Activated CD8-positive, alpha-beta memory T cell treated with anti-CD3 and anti-CD28 coated beads, Interleukin-2, amount 50 U/mL, for 4 hours (primary cell): ENCODE results near the gene MEGF8.

Source experiments
- DNase-seq: peaks from one replicate; pipeline ENCODE4 v3.0.0-alpha.2; 2020

The MEGF8 gene

DNA sequence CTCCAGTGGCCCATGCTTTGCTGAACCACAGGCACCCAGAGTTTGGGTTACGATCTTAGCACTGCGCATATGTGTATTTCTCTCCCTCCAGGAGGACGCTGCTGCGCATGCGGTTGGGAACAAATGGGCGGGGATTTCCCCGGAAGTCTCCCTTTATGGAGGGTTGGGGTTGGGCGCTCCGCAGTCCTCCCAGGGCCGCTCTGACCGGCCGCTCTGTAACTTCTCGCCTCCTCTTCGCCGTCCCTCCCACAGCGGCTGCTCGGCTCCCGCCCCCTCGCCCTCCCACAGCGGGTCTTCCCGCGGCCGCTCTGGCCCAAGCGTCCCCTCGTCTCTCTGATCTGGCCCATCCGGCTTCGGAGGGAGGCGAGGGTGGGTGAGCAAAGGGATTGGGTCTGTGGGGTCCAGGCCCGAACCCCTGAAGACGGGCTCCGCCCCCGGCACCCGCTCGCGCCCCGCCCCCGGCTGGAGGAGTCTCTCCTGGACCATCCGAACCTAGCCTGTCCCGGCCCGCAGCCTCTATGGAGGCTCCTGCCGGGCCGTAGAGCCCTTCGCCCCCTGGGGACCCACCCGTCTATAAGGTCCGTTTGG, at the start of gene MEGF8:
Gene MEGF8, plus strand, starts transcription at position 328 of the 588 bp plus-strand sequence. CDS start 609 bp downstream, outside the sequence.
- peak; percentile 97 for DNase-seq

- no peak for DNase-seq
These were observed 49.2 kb upstream of the MEGF8 start for GRCh38 chr19:42276284-42276683.

DNA sequence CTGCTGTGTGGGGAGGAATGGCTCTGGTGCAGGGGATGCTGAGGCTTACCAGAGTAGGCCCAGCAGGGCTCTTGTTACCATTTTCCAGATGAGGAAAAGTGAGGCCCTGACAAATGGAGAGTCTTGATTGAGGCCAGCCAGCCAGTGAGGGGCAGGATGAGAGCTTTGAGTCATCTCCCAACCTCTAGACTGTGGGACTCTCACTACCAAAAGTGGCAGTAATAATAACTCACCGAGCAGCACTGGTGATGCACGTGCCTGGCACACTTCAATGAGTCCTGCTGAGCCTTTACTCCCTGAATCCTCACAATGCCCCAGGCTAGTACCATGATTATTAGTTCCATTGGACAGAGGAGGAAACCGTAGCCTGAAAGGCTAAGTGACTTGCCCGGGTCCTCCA, 48.6 kb upstream of the MEGF8 start:
- DNase-seq: no peak

DNA sequence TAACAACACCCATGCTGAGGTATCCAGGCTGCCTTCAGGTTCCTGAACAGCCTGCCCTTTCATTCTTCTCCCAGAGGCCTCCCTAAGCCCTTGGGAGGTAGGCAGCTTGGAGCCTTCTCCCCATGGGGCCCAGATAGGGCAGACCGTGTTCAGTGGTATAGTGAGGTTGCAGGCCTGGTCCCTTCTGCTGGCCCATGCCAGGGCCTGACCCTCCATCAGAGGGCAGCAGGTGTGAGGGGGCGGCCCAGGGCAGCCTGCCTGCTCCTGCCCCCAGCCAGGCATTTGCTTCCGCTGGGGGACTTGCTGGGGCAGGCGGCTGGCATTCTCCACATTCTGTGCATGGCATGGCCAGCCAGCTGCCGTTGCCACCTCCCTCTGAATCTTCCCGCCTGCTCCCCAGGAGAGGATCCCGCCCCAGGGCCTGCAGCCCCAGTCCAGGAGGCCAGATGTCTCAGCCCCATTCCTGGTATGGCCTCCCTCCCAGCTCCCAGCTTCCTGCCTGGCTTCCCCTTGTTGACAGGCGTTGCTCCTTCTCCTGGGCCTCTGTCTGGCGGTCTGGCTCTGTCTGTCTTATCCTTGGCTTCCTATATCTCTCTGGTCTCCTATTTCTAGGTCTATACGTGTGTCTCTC, 47.5 kb upstream of the MEGF8 start:
- DNase-seq: no peak

GRCh38 chr19:42278452-42279154, 46.8 kb upstream of the MEGF8 start:
- no peak for DNase-seq

GRCh38 chr19:42279155-42279901, 46.1 kb upstream of the MEGF8 start:
- no peak for DNase-seq

- DNase-seq: peak; percentile 80
These were observed 45.3 kb upstream of the MEGF8 start for GRCh38 chr19:42279902-42280814.

GRCh38 chr19:42280815-42281145, 44.7 kb upstream of the MEGF8 start:
- DNase-seq: peak; percentile 53

DNA sequence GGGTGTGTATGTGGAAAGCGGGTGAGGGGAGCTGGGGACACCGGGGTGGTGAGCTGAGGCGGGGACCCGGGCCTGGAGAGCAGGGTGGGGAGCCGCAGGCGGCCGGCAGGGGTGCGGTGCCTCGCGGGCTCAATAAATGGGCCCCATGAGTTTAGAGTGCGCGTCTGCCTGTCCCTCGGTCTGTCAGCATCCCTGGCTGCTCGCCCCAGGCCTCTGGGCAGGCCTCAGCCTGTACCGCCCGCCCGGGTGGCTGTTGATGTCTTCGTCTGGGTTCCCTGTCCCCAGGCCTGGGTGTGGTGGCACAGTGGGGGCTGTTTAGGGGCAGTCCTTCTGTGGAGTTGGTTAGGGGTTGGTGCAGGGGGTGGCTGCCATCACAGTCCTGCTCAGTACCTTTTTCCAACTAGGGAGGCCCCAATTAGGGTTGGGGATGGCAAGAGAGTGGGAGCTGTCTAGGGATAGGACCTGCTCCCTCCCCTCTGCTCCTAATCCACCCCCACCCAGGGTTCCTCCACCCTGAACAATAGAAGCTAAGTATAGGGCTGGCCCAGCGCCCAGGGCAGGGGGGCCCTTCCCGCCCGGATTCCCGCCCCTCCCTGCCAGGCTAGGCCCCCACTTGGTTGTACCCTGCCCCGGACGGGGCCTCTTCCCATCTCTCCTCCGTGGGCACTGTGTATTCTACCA, 44.1 kb upstream of the MEGF8 start:
- DNase-seq: peak; percentile 18

GRCh38 chr19:42281827-42282762, 43.3 kb upstream of the MEGF8 start:
- peak; percentile 17 for DNase-seq

DNA sequence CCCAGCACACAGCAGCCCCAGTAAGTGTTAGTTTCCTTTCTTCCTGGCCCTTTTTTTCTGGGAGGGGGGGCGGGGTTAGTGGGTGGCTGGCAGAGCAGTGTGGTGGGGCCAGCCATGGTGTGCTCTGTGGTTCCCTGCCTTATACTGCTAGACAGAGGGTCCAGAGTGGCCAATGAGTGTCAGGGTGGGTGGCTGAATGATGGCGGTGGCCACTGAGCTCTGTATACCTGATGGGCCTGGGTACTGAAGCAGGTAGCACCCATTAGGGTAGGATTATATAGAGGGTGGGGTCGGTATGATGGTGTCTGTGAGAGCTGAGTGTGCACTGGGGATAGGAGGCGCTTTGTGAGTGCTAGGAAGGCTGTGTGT, 42.6 kb upstream of the MEGF8 start:
- no peak for DNase-seq

DNA sequence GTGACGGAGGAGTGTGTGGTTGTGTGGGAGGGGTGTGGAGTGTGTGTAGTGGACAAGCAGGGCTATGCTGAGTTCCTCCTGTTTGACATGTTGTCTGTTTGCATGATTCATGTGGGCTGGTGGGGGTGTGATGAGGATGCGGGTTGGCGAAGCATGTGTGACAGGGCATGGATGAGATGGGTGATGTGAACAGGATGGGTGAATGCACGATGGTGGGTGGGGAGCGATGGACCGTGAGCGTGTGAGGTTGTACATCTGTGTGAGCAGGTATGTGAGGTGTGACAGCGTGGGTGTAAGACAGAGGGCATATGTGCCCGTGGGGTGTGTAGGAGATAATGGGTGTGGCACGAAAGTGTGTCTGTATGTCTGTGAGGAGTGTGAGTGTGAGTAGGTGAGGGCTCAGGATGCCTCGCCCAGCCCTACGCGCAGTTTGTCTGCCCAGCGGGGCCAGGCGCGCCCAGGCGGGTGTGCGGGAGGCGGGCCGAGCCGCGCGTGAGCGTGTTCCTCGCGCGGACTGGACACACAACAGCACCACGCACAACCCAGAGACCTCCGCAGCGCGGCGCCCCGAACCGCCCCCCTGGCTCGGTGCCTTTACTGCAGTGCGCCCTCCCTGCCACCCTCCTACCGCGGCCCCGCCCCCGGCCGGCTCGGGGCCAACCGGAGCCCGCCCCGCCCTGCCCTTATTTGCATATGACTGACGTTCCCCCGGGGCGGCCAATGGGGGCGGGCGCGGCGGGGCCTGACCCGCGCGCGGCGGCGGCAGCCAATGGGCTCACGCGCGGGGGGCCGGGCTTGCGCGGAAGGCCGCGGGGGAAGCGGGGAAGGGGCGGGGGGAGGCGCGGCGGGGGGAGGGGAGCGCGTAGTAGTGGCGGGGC, 42.0 kb upstream of the MEGF8 start:
- peak; percentile 95 for DNase-seq

- peak; percentile 74 for DNase-seq
These were observed 41.4 kb upstream of the MEGF8 start for GRCh38 chr19:42284066-42284501.

DNA sequence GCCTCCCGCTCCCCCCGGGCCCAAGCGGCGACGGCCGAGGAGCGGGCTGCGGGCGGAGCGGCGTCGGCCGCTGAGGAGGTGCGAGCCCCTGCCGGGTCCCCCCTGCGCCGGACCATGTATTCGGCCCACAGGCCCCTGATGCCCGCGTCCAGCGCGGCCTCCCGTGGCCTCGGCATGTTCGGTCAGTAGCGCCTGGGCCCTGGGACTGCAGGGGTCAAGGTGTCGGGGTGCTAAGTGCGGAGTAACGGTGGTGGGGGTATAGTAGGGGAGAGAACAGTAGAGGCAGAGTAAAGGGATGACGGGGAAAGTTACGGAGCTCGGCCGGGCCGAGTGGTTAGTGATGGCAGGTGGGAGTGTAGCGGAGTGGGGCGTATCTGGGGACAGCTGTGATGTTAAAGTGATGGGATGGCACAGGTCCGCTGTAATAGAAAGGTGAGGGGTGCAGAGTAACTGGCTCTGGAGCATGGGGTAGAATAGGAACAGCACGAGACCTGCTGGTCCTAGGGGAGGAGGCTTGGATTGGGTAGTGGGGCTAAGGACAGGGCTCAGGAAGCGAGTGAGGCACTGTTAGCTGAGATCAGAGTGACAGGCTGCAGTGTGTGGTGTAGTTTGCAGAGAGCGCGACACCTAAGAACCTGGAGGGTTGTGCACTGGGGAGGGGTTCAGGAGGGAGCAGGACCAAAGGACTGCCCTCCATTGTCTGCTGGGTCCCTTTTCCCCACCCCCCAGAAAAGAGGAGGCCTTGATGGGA, 40.7 kb upstream of the MEGF8 start:
- DNase-seq: peak; percentile 20

DNA sequence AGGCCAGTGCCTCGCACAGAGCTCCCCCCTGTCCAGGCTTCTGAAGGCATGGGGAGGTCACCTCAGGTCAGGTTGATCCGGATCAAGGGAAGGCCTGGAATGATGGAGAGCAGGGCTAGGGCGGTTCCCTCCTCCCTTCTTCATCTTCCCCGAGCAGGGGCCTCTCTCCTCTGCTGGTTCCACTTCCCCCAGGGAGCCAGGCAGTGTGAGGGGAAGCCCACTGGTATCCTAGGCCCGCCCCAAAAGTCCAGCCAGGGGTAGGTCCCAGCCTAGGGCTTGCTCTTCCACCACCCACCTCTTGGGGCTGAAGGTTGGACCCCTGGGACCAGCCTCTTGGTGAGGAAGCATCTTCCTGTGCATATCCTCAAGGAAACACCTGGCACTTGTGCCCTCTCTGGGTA, 39.9 kb upstream of the MEGF8 start:
- peak; percentile 17 for DNase-seq

GRCh38 chr19:42285988-42286348, 39.5 kb upstream of the MEGF8 start:
- peak; percentile 16 for DNase-seq

DNA sequence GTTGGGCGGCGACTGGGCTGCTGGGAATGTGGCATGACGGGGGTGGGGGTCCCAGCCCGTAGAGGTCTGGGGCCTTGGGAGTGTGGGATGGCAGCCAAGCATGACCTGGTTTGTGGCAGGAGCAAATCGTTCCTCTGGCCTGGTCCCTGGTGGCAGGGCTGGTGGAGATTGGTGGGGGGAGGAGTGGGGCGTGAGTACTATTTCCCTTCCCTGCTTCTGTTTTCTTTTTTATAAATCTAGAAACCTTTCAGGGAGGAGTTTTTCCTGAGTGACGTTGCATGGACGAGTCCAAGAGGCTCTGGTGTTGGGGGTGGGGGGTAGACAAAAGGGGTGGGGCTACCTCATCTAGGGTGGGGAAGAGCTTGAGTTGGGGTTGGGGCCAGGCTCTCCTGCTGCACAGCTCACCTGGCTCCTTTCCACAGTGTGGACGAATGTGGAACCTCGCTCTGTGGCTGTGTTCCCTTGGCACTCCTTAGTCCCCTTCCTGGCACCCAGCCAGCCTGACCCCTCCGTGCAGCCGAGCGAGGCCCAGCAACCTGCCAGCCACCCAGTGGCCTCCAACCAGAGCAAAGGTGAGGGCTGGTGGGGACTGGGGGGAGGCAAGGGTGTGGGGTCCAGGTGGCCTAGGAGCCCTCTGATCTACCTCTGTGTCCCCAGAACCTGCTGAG, 39.0 kb upstream of the MEGF8 start:
- peak; percentile 16 for DNase-seq
